ENCODE measurements around the gene ABCA4.

Gene ABCA4

DNA sequence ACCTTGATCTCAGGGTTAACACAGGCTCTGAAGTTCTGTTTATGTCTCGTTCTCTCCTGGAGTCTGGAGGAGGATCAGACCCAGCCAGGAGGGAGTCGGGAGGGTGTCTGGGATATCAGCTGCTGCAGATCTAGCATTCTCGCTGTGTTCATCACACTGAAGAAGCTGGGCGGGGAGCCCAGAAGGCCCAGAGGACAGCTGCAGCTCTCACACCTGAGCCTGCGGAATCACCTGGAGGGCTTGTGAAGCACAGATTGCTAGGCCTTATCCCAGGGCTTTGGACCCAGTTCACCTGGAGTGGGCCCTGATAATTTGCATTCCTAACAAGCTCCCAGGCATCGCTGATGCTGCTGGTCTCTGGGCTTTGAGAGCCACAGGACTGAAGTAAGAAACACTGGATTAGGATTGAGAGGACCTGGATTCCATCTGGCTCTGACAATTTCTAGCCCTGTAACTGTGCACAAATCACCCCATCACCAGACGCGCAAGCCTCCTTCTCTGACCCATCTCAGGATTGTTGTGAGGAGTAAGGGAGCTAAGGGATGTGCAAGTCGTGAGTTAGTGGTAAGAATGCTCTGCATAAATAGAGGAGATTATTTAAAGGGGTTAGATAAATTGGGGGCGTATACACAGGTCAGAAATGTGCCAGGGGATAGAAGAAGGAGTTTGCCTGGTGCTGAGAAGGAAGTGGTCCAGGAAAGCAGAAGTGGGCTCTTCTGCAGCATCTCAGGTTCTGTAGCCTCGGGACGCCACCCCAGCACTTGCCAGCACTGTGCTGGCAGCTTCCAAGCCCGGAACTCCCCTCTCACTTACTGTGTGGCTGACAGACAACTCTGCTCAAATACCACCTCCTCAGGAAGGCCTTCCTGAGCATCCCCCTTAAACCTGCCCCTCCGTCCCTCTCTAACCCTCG, 19.1 kb downstream of the ABCA4 start:
- Histone ChIP-seq H3K4me3 (ENCODE audit: low read length) (no peak overlapping the region), H3K36me3 (ENCODE audit: control insufficient read depth, low read depth, low read length) (no peaks in the 10 kb centered on the region), H3K4me1 (ENCODE audit: control insufficient read depth, low read depth, low read length) (peaks cover 19% of the 10 kb centered on the region), H3K9me3 (ENCODE audit: control insufficient read depth, low read depth, low read length) (no peaks in the 10 kb centered on the region), H3K27ac (ENCODE audit: low read length) (no peak overlapping the region), H3K9ac (ENCODE audit: low read length) (no peak overlapping the region), H3K27me3 (ENCODE audit: control insufficient read depth, insufficient read depth, low read length) (peaks cover 11% of the 10 kb centered on the region)

DNA sequence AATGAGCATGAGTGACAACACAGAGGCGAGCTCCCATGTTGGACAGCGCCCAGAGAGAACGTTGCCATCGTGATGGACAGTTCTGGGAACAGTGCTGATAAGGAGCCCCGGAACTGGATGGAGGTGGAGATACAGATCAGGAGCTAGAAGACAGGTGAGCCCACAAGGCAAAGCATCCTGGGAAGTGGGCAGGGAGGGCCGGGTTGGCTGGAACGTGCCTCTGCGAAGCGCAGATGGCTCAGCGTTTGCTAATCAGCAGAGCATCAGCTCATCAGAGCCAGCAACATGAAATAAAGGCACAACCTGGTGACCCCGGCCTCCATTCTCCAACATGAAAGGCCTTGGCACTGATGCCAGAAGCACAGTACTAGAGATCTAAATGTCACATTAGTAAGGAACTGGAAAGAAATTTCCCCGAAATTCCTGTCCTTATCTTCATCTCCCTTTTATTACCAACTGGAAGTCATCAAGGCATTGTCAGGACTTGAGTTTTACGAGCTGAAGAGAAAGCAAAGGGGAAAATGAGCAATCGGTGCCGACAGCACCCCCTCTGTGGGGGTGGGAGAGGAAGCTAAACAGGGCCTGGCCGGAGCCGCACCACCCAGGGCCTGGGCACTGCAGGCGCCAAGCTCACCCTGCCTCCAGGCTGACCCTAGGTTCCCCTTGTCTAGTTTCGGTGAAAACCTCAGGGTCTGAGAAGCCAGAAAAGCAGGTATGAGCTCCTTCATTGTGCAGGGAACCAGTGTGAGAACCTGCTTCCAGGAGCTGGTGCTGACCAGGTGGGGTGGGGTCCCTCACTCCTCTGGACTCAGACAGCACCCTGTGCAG, 19.9 kb downstream of the ABCA4 start:
- Histone ChIP-seq H3K36me3 (ENCODE audit: control insufficient read depth, low read depth, low read length) (no peaks in the 10 kb centered on the region), H3K9me3 (ENCODE audit: control insufficient read depth, low read depth, low read length) (no peaks in the 10 kb centered on the region), H3K27me3 (ENCODE audit: control insufficient read depth, insufficient read depth, low read length) (peaks cover 2% of the 10 kb centered on the region), H3K9ac (ENCODE audit: low read length) (no peak overlapping the region), H3K4me1 (ENCODE audit: control insufficient read depth, low read depth, low read length) (peaks cover 13% of the 10 kb centered on the region), H3K4me3 (ENCODE audit: low read length) (no peak overlapping the region), H3K27ac (ENCODE audit: low read length) (no peak overlapping the region)

DNA sequence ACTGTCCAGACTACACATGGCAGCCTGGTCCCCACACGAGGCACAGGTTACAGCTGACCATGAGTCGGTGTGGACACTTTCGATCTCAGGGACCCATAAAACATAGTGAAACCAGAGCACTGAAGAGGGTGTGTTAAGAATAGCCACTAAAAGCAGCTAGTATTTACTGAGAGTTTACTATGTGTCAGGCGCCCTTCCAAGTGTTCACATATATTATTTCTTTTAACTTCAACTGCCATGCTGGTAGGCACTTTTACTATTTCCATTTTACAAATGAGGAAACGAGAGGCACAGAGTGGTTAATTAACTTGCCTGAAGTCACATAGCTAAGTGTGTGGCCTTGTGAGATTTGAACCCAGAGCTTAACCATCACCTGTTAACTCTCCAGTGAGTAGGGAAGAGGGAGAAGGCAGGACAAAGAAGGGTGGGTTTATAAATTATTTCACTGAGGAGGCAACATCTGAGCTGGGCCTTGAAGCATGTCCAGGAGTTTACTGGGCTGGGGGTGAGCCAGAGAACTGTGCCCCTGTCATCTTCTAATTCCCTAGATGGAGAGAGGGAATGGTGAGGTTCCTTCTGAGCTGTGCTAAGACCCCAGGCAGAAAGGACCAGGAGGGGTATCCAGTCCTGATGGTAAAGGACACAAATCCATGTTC, 20.7 kb downstream of the ABCA4 start:
- Histone ChIP-seq H3K4me1 (ENCODE audit: control insufficient read depth, low read depth, low read length) (peaks cover 6% of the 10 kb centered on the region), H3K9me3 (ENCODE audit: control insufficient read depth, low read depth, low read length) (no peaks in the 10 kb centered on the region), H3K4me3 (ENCODE audit: low read length) (no peak overlapping the region), H3K27ac (ENCODE audit: low read length) (no peak overlapping the region), H3K9ac (ENCODE audit: low read length) (no peak overlapping the region), H3K36me3 (ENCODE audit: control insufficient read depth, low read depth, low read length) (no peaks in the 10 kb centered on the region), H3K27me3 (ENCODE audit: control insufficient read depth, insufficient read depth, low read length) (no peaks in the 10 kb centered on the region)

DNA sequence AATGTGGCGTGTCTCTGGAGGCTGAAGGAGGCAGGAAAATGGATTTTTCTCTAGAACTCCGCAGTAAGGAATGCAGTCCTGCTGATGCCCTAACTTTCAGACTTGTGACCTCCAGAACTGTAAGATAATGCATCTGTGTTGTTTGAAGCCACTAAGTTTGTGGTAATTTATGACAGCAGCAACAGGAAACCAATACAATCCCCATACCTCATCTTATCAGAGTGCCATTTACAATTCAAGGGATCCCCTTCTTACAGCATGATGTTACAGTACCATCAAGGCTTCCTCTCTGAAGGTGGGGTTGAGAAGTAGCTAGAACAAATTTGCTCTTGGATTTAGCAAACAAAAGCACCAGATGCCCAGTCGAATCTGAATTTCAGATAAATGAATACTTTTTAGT, 21.6 kb downstream of the ABCA4 start:
- Histone ChIP-seq H3K4me1 (ENCODE audit: control insufficient read depth, low read depth, low read length) (peaks cover 7% of the 10 kb centered on the region), H3K36me3 (ENCODE audit: control insufficient read depth, low read depth, low read length) (no peaks in the 10 kb centered on the region), H3K4me3 (ENCODE audit: low read length) (no peak overlapping the region), H3K9ac (ENCODE audit: low read length) (no peak overlapping the region), H3K9me3 (ENCODE audit: control insufficient read depth, low read depth, low read length) (no peaks in the 10 kb centered on the region), H3K27ac (ENCODE audit: low read length) (no peak overlapping the region), H3K27me3 (ENCODE audit: control insufficient read depth, insufficient read depth, low read length) (no peaks in the 10 kb centered on the region)

- no peak overlapping the region for H3K9ac ChIP-seq (ENCODE audit: low read length)
- H3K27me3 ChIP-seq (ENCODE audit: control insufficient read depth, insufficient read depth, low read length), result no peaks in the 10 kb centered on the region
- H3K4me1 ChIP-seq (ENCODE audit: control insufficient read depth, low read depth, low read length), result peaks cover 14% of the 10 kb centered on the region
- no peak overlapping the region for H3K4me3 ChIP-seq (ENCODE audit: low read length)
- H3K36me3 ChIP-seq (ENCODE audit: control insufficient read depth, low read depth, low read length), result no peaks in the 10 kb centered on the region
- H3K27ac ChIP-seq (ENCODE audit: low read length), result no peak overlapping the region
- no peaks in the 10 kb centered on the region for H3K9me3 ChIP-seq (ENCODE audit: control insufficient read depth, low read depth, low read length)
Measured at GRCh38 chr1:94098585-94099111, 22.3 kb downstream of the ABCA4 start.

DNA sequence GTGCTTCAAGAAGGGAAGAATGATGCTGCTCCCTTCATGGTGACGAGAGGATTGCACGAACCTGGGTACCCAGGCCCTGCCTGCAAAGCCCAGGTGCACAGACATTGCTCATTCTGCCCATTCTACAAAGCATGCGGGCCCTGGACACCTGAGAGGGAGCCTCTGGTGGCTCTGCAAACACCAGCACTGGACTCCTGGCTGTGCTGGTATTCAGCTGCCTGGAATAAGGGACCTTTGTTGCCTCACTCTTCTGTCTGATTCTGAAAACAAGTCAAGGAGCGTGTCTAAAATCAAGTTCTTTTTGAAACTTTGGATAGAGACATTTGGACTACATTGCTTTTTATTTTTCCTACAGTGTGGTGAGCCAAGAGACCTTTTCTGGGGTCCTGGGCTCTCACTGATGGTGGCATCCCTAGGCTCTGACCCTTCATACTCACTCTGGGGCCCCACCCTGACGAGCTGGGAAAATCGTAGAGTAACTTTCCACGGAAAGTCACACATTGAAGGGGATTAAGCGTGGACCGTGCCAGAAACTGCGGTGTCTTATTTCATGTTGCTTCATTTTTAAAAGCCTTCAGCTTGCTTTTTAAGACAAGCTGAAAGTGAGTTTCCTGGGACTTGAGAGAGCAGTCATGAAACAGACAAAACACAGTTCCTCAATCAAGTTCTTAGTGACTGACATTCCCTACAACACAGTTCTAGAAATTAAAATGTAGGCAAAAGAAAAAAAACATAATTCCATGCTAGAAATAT, 24.0 kb downstream of the ABCA4 start:
- no peaks in the 10 kb centered on the region for H3K27me3 ChIP-seq (ENCODE audit: control insufficient read depth, insufficient read depth, low read length)
- H3K9ac ChIP-seq (ENCODE audit: low read length), result no peak overlapping the region
- H3K9me3 ChIP-seq (ENCODE audit: control insufficient read depth, low read depth, low read length), result no peaks in the 10 kb centered on the region

GRCh38 chr1:94095744-94096469, 25.0 kb downstream of the ABCA4 start:
- Histone ChIP-seq H3K4me1 (ENCODE audit: control insufficient read depth, low read depth, low read length) (peaks cover 29% of the 10 kb centered on the region), H3K9me3 (ENCODE audit: control insufficient read depth, low read depth, low read length) (no peaks in the 10 kb centered on the region), H3K4me3 (ENCODE audit: low read length) (no peak overlapping the region), H3K36me3 (ENCODE audit: control insufficient read depth, low read depth, low read length) (no peaks in the 10 kb centered on the region), H3K27me3 (ENCODE audit: control insufficient read depth, insufficient read depth, low read length) (no peaks in the 10 kb centered on the region), H3K27ac (ENCODE audit: low read length) (no peak overlapping the region), H3K9ac (ENCODE audit: low read length) (no peak overlapping the region)

More for the DNA sequence above, 24.0 kb downstream of the ABCA4 start:
- Histone ChIP-seq H3K4me3 (ENCODE audit: low read length) (no peak overlapping the region), H3K4me1 (ENCODE audit: control insufficient read depth, low read depth, low read length) (peaks cover 28% of the 10 kb centered on the region), H3K27ac (ENCODE audit: low read length) (no peak overlapping the region), H3K36me3 (ENCODE audit: control insufficient read depth, low read depth, low read length) (no peaks in the 10 kb centered on the region)

GRCh38 chr1:94095112-94095637, 25.8 kb downstream of the ABCA4 start:
- Histone ChIP-seq H3K4me3 (ENCODE audit: low read length) (no peak overlapping the region), H3K4me1 (ENCODE audit: control insufficient read depth, low read depth, low read length) (peaks cover 29% of the 10 kb centered on the region), H3K9ac (ENCODE audit: low read length) (no peak overlapping the region), H3K9me3 (ENCODE audit: control insufficient read depth, low read depth, low read length) (no peaks in the 10 kb centered on the region), H3K27ac (ENCODE audit: low read length) (no peak overlapping the region), H3K27me3 (ENCODE audit: control insufficient read depth, insufficient read depth, low read length) (no peaks in the 10 kb centered on the region), H3K36me3 (ENCODE audit: control insufficient read depth, low read depth, low read length) (no peaks in the 10 kb centered on the region)

- Histone ChIP-seq H3K9me3 (ENCODE audit: control insufficient read depth, low read depth, low read length) (no peaks in the 10 kb centered on the region), H3K9ac (ENCODE audit: low read length) (peak overlapping the region; percentile 2), H3K4me3 (ENCODE audit: low read length) (no peak overlapping the region), H3K27ac (ENCODE audit: low read length) (no peak overlapping the region), H3K27me3 (ENCODE audit: control insufficient read depth, insufficient read depth, low read length) (no peaks in the 10 kb centered on the region), H3K36me3 (ENCODE audit: control insufficient read depth, low read depth, low read length) (no peaks in the 10 kb centered on the region), H3K4me1 (ENCODE audit: control insufficient read depth, low read depth, low read length) (peaks cover 29% of the 10 kb centered on the region)
Measured at GRCh38 chr1:94094469-94095111, 26.4 kb downstream of the ABCA4 start.

DNA sequence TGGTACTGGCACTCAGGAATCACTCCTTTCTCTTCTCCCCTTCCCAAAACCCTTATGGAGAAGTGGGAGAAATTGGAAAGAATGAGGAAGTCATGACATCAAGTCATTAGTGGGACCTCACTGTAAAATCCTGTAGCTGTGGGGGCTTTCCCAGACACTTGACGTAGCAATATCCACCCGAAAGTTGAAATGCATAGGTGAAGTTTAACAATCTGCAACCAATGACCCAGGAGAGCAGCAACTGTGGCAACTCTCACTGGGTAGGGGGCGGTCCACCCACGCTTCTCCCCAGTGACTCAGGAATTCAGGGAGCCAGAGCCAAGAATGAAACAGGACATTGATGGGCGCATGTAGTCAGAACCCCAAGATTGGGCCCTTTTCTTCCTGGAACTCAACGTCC, 27.0 kb downstream of the ABCA4 start:
- H3K9me3 ChIP-seq (ENCODE audit: control insufficient read depth, low read depth, low read length), result no peaks in the 10 kb centered on the region
- H3K4me1 ChIP-seq (ENCODE audit: control insufficient read depth, low read depth, low read length), result peaks cover 29% of the 10 kb centered on the region
- no peak overlapping the region for H3K27ac ChIP-seq (ENCODE audit: low read length)
- H3K4me3 ChIP-seq (ENCODE audit: low read length), result no peak overlapping the region
- H3K36me3 ChIP-seq (ENCODE audit: control insufficient read depth, low read depth, low read length), result no peaks in the 10 kb centered on the region
- H3K9ac ChIP-seq (ENCODE audit: low read length), result peak overlapping the region; percentile 2
- H3K27me3 ChIP-seq (ENCODE audit: control insufficient read depth, insufficient read depth, low read length), result no peaks in the 10 kb centered on the region

Measured in iPS-18a (cell line).